NCI-H1092 treated with DMSO at 0.1 percent for 48 hours (cell line): ENCODE measurements around the gene SPTSSB.

Experiments used
- DNase-seq: peaks from one replicate; lab custom pipeline; 2025; lab: John Stamatoyannopoulos, UW

The SPTSSB gene

GRCh38 chr3:161339517-161340500, 31.5 kb downstream of the SPTSSB start:
- no peak for DNase-seq

- no peak for DNase-seq
Measured at GRCh38 chr3:161337311-161337710, 34.0 kb downstream of the SPTSSB start.

GRCh38 chr3:161336661-161337060, 34.7 kb downstream of the SPTSSB start:
- no peak for DNase-seq

- no peak for DNase-seq
Measured at GRCh38 chr3:161333696-161334095, 37.6 kb downstream of the SPTSSB start.

GRCh38 chr3:161332792-161333191, 38.5 kb downstream of the SPTSSB start:
- DNase-seq: no peak

- no peak for DNase-seq
Measured at GRCh38 chr3:161325059-161325458, 46.3 kb downstream of the SPTSSB start.

GRCh38 chr3:161323926-161324621, 47.2 kb downstream of the SPTSSB start:
- DNase-seq: no peak

GRCh38 chr3:161322781-161323568, 48.3 kb downstream of the SPTSSB start:
- DNase-seq: no peak

- no peak for DNase-seq
Measured at GRCh38 chr3:161320837-161321236, 50.5 kb downstream of the SPTSSB start.

- no peak for DNase-seq
Measured at GRCh38 chr3:161319867-161320266, 51.5 kb downstream of the SPTSSB start.

- no peak for DNase-seq
Measured at GRCh38 chr3:161317077-161317476, 54.2 kb downstream of the SPTSSB start.

GRCh38 chr3:161316006-161316689, 55.2 kb downstream of the SPTSSB start:
- no peak for DNase-seq

GRCh38 chr3:161314836-161315395, 56.4 kb downstream of the SPTSSB start:
- DNase-seq: no peak

- no peak for DNase-seq
Measured at GRCh38 chr3:161310649-161311423, 60.5 kb downstream of the SPTSSB start.

- peak; percentile 2 for DNase-seq
Measured at GRCh38 chr3:161305095-161305991, 66.0 kb downstream of the SPTSSB start.

GRCh38 chr3:161296814-161297213, 74.5 kb downstream of the SPTSSB start:
- DNase-seq: no peak

GRCh38 chr3:161295325-161295724, 76.0 kb downstream of the SPTSSB start:
- DNase-seq: no peak
